Calu3 (cell line): Measurements from ENCODE around the gene TENT4A. TPM values are rescaled to one million over a fixed set of nuclear protein-coding genes. Genes with fewer than 3 reads are reported as not detected.

ENCODE experiments used
- BruUV-seq: library from RNA; stranded (reverse); fragments of 400-500 nt; replicated peaks from 2 replicates; lab custom pipeline; 2021; lab: Mats Ljungman, UMichigan
- CTCF ChIA-PET: fragments of 300-600 bp; sonication (Branson Sonifier 250); formaldehyde crosslinking; loops from one replicate; lab custom pipeline; 2022; ENCODE audit warnings: antibody characterized with exemption; lab: Charles Lee
- DNase-seq: peaks from one replicate; pipeline ENCODE4 v3.0.0; 2022
- H3K27ac Mint-ChIP-seq: one replicate; pipeline ENCODE4 v1.8.0; 2022; ENCODE audit warnings: mixed read lengths; ENCODE audit not compliant: unreplicated experiment
- H3K27me3 Mint-ChIP-seq: one replicate; pipeline ENCODE4 v1.8.0; 2022; ENCODE audit warnings: mixed read lengths; ENCODE audit not compliant: unreplicated experiment
- H3K36me3 Mint-ChIP-seq: one replicate; pipeline ENCODE4 v1.8.0; 2022; ENCODE audit warnings: mild to moderate bottlenecking, moderate library complexity, mixed read lengths; ENCODE audit not compliant: insufficient read depth, unreplicated experiment
- H3K4me1 Mint-ChIP-seq: one replicate; pipeline ENCODE4 v1.8.0; 2022; ENCODE audit warnings: mild to moderate bottlenecking, low read depth, mixed read lengths; ENCODE audit not compliant: unreplicated experiment
- H3K4me3 Mint-ChIP-seq: one replicate; pipeline ENCODE4 v1.8.0; 2022; ENCODE audit warnings: mild to moderate bottlenecking, low read depth, moderate library complexity, mixed read lengths; ENCODE audit not compliant: unreplicated experiment
- H3K9me3 Mint-ChIP-seq: one replicate; pipeline ENCODE4 v1.8.0; 2022; ENCODE audit warnings: low read depth, mixed read lengths; ENCODE audit not compliant: unreplicated experiment
- CTCF ChIP-seq: fragments of 200-600 bp; IDR thresholded peaks from one replicate; pipeline ENCODE4 v1.8.0; 2022; ENCODE audit warnings: antibody characterized with exemption; ENCODE audit not compliant: unreplicated experiment
- intact Hi-C: fragments of 100-400 bp; cut with micrococcal nuclease; formaldehyde crosslinking; loops from one replicate; pipeline ENCODE4 v1.10.0; 2022; ENCODE audit not compliant: unreplicated experiment
- total RNA-seq: library from RNA; stranded (reverse); gene quantifications from 2 replicates; pipeline ENCODE4 v1.2.3, GENCODE V29; 2022

TENT4A gene
- total RNA-seq, 1 experiment from 2014 or later, result 39.9 TPM

- no peak overlapping the region for H3K4me3 Mint-ChIP-seq
- no peak for DNase-seq
- H3K27me3 Mint-ChIP-seq, result no peaks in the 10 kb centered on the region
- no peaks in the 10 kb centered on the region for H3K9me3 Mint-ChIP-seq
- intact Hi-C loops, result no loop called here
- no peak for TF ChIP-seq CTCF
- H3K27ac Mint-ChIP-seq, result no peak overlapping the region
- peaks cover 12% of the 10 kb centered on the region for H3K4me1 Mint-ChIP-seq
- no TSS peak for BruUV-seq
- H3K36me3 Mint-ChIP-seq, result no peaks in the 10 kb centered on the region
- CTCF ChIA-PET, result no interaction called here
Measured at GRCh38 chr5:6705088-6705487, 8.1 kb upstream of the TENT4A start.

DNA sequence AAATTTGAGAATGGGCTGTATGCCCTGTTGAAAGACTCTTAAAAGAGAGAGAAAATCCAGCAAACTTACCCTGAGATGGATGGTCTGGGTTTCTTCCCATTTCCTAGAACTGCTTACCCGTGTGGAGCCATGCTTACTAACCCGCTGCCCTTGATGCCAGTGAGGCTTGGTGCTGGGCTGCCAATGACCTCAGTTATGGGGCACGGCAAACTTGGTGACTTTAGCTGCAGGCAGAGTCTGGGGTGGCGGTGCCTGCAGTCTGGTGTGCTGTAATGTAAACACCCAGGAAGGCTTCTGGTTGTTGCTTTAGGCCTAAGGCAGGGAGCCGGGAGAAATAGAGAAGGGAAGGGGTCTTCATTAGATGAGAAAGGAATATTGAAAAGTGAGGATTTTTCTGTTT lies 7.3 kb upstream of the TENT4A start:
- Mint-ChIP-seq H3K36me3 (no peaks in the 10 kb centered on the region), H3K4me1 (peaks cover 12% of the 10 kb centered on the region), H3K27ac (no peak overlapping the region), H3K27me3 (no peaks in the 10 kb centered on the region), H3K9me3 (no peaks in the 10 kb centered on the region), H3K4me3 (no peak overlapping the region)
- CTCF ChIA-PET, result no interaction called here
- no TSS peak for BruUV-seq
- intact Hi-C loops, result no loop called here
- no peak for DNase-seq
- no peak for TF ChIP-seq CTCF

GRCh38 chr5:6707852-6708251 lies 5.4 kb upstream of the TENT4A start:
- H3K9me3 Mint-ChIP-seq, result no peaks in the 10 kb centered on the region
- H3K36me3 Mint-ChIP-seq, result peaks cover 10% of the 10 kb centered on the region
- intact Hi-C loops, result no loop called here
- no peak overlapping the region for H3K27ac Mint-ChIP-seq
- no TSS peak for BruUV-seq
- no peak for TF ChIP-seq CTCF
- DNase-seq, result no peak
- H3K4me1 Mint-ChIP-seq, result peaks cover 11% of the 10 kb centered on the region
- no peak overlapping the region for H3K4me3 Mint-ChIP-seq
- H3K27me3 Mint-ChIP-seq, result no peaks in the 10 kb centered on the region
- CTCF ChIA-PET, result no interaction called here

DNA sequence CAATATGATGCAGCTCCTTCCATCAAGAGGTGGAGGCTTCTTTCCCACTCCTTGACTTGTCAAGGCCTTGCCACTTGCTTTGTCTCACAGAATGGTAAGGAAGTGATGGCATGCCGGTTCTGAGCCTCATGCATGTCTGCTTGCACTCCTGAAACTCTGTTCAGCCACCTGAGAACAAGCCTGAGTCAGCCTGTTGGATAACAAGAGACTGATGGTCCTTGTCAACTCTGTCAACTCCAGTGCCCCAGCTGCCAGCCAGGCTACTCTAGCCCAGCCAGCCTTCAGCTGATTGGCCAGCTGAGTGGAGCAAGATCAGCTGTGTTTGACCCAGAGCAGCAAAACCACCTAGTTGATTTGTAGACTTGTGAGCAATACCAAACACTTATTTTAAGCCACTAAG lies 4.4 kb upstream of the TENT4A start:
- no peak for TF ChIP-seq CTCF
- Mint-ChIP-seq H3K36me3 (peaks cover 15% of the 10 kb centered on the region), H3K27me3 (no peaks in the 10 kb centered on the region), H3K27ac (no peak overlapping the region), H3K9me3 (no peaks in the 10 kb centered on the region), H3K4me1 (peaks cover 11% of the 10 kb centered on the region), H3K4me3 (no peak overlapping the region)
- intact Hi-C loops, result no loop called here
- CTCF ChIA-PET, result no interaction called here
- no peak for DNase-seq
- no TSS peak for BruUV-seq
